ENCODE measurements around the gene CLASRP. TPM values are rescaled to one million over a fixed set of nuclear protein-coding genes. Genes with fewer than 3 reads are reported as not detected.
"Not testable (repeated sequence)": the region's sequence is repeated elsewhere in the genome, so short reads cannot be mapped to it uniquely, and the experiment has no call there.

CLASRP gene
- polyA plus RNA-seq, 4 donors: 56.3 to 89.1 (median 73.0) TPM

- not testable (repeated sequence) for DNase-seq (ENCODE audit: low read depth in 4 of 4, low spot score in 2 of 4)
These were observed 79.9 kb downstream of the CLASRP start for GRCh38 chr19:45118591-45119355.

- DNase-seq (ENCODE audit: low read depth in 4 of 4, low spot score in 2 of 4): no peak
These were observed 80.7 kb downstream of the CLASRP start for GRCh38 chr19:45119582-45119981.

Other genes starting within 250 kb of the CLASRP start
- 100 to 1,000 TPM; 409 to 745 (median 689) TPM for gene BCAM, start 229.9 kb upstream of the CLASRP start, polyA plus RNA-seq (ENCODE audit: insufficient read length in 4 of 4)
- 100 to 1,000 TPM; 150 to 188 (median 163) TPM for gene NECTIN2, start 192.7 kb upstream of the CLASRP start, polyA plus RNA-seq (ENCODE audit: insufficient read length in 4 of 4)
- 10 to 100 TPM; 40.5 to 59.2 (median 49.0) TPM for gene TOMM40, start 147.8 kb upstream of the CLASRP start, polyA plus RNA-seq (ENCODE audit: insufficient read length in 4 of 4)
- gene APOE, start 133.2 kb upstream of the CLASRP start, polyA plus RNA-seq (ENCODE audit: insufficient read length in 4 of 4): 100 to 1,000 TPM; 315 to 432 (median 415) TPM
- 10 to 100 TPM in 2 of 4 donors, 1 to 10 TPM in 2; 8.7 to 26.2 (median 10.1) TPM for gene APOC1, start 124.4 kb upstream of the CLASRP start, polyA plus RNA-seq (ENCODE audit: insufficient read length in 4 of 4)
- gene APOC4, start 96.8 kb upstream of the CLASRP start, polyA plus RNA-seq (ENCODE audit: insufficient read length in 4 of 4): under 1 TPM in 1 of 4 donors, not detected in 3; 0.51 TPM
- gene APOC2, start 93.0 kb upstream of the CLASRP start, polyA plus RNA-seq (ENCODE audit: insufficient read length in 4 of 4): 10 to 100 TPM in 2 of 4 donors, 1 to 10 TPM in 2; 5.5 to 21.4 (median 8.5) TPM
- 100 to 1,000 TPM; 112 to 140 (median 116) TPM for gene CLPTM1, start 83.7 kb upstream of the CLASRP start, polyA plus RNA-seq (ENCODE audit: insufficient read length in 4 of 4)
- gene RELB, start 37.6 kb upstream of the CLASRP start, polyA plus RNA-seq (ENCODE audit: insufficient read length in 4 of 4): 1 to 10 TPM; 4.0 to 7.4 (median 6.8) TPM
- gene ZNF296, start 37.4 kb downstream of the CLASRP start, polyA plus RNA-seq (ENCODE audit: insufficient read length in 4 of 4): 1 to 10 TPM in 3 of 4 donors, under 1 TPM in 1; 0.35 to 2.3 (median 1.6) TPM
- 10 to 100 TPM; 19.2 to 25.0 (median 22.6) TPM for gene GEMIN7, start 40.2 kb downstream of the CLASRP start, polyA plus RNA-seq (ENCODE audit: insufficient read length in 4 of 4)
- 10 to 100 TPM; 19.4 to 36.6 (median 32.4) TPM for gene PPP1R37, start 54.1 kb downstream of the CLASRP start, polyA plus RNA-seq (ENCODE audit: insufficient read length in 4 of 4)
- gene NKPD1, start 121.9 kb downstream of the CLASRP start, polyA plus RNA-seq (ENCODE audit: insufficient read length in 4 of 4): under 1 TPM; 0.13 to 0.39 (median 0.20) TPM
- 10 to 100 TPM; 32.7 to 51.4 (median 44.5) TPM for gene TRAPPC6A, start 139.2 kb downstream of the CLASRP start, polyA plus RNA-seq (ENCODE audit: insufficient read length in 4 of 4)
- gene BLOC1S3, start 139.7 kb downstream of the CLASRP start, polyA plus RNA-seq (ENCODE audit: insufficient read length in 4 of 4): 10 to 100 TPM in 3 of 4 donors, 1 to 10 TPM in 1; 7.9 to 13.0 (median 10.5) TPM
- gene EXOC3L2, start 206.4 kb downstream of the CLASRP start, polyA plus RNA-seq (ENCODE audit: insufficient read length in 4 of 4): 10 to 100 TPM in 2 of 4 donors, 1 to 10 TPM in 2; 7.8 to 15.3 (median 10.6) TPM
- gene MARK4, start 212.2 kb downstream of the CLASRP start, polyA plus RNA-seq (ENCODE audit: insufficient read length in 4 of 4): 10 to 100 TPM; 34.4 to 41.7 (median 41.1) TPM

All from left renal cortex interstitium (tissue), 4 donors.